Hepatocyte (in vitro differentiated cells): ENCODE data around the gene SLC16A6.
"Not testable (repeated sequence)": the region's sequence is repeated elsewhere in the genome, so short reads cannot be mapped to it uniquely, and the experiment has no call there.

Experiments
- EZH2 ChIP-seq: fragments of 200-600 bp; sonication (generic); IDR thresholded peaks from 2 replicates; pipeline ENCODE4 v1.6.1; 2016; ENCODE audit warnings: antibody characterized with exemption, mild to moderate bottlenecking, borderline replicate concordance
- EZH2phosphoT487 ChIP-seq: fragments of 200-600 bp; sonication (generic); IDR thresholded peaks from one replicate; pipeline ENCODE4 v1.6.1; 2018; ENCODE audit warnings: antibody characterized with exemption, mild to moderate bottlenecking, low read depth, moderate library complexity; ENCODE audit not compliant: unreplicated experiment, severe bottlenecking
- TF ChIP-seq, protein P1 (sequence below): fragments of 200-600 bp; sonication (generic); IDR thresholded peaks from 2 replicates; pipeline ENCODE4 v1.5.1; 2016; ENCODE audit warnings: antibody characterized with exemption, mild to moderate bottlenecking; ENCODE audit not compliant: poor library complexity

DNA sequence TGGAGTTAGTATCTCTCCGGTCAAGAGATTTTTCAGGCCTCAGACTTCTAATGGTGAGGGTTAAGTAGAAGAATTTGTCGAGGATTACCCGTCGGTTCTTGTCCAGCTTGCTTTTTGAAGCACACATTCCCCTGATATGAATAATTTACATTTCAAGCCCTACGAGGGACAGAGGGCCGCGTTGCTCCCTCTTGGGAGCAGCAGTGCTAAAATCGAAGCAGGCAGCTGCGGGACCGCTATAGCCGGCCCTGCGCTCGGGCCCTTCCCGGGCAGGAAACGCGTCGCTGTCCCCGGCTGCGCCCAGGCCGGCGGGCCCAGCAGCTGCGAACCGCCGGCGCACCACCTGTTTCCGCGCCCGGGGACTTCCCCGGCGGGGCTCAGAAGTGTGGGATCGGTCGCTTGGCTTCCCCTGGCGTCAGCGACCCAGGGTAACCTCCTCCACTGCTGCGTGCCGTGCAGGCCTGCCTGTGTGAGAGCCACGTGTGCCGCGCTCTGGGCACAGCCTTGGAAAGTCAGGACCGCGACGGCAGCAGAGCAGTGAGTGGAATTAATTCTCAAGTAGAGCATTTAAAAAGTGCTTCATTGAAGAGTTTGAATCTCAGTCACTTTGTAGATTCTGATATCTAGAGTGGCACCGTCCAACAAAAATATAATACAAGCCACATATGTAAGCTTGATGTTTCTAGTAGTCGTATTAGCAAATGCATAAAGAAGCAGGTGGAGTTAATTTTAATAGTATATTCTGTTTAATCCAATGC is 31.9 kb downstream of the SLC16A6 start:
- TF ChIP-seq, protein P1, sequence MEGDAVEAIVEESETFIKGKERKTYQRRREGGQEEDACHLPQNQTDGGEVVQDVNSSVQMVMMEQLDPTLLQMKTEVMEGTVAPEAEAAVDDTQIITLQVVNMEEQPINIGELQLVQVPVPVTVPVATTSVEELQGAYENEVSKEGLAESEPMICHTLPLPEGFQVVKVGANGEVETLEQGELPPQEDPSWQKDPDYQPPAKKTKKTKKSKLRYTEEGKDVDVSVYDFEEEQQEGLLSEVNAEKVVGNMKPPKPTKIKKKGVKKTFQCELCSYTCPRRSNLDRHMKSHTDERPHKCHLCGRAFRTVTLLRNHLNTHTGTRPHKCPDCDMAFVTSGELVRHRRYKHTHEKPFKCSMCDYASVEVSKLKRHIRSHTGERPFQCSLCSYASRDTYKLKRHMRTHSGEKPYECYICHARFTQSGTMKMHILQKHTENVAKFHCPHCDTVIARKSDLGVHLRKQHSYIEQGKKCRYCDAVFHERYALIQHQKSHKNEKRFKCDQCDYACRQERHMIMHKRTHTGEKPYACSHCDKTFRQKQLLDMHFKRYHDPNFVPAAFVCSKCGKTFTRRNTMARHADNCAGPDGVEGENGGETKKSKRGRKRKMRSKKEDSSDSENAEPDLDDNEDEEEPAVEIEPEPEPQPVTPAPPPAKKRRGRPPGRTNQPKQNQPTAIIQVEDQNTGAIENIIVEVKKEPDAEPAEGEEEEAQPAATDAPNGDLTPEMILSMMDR, result not testable (repeated sequence)
- TF ChIP-seq EZH2phosphoT487, EZH2: not testable (repeated sequence)
